Measurements from ENCODE around the gene SNAPC4. TPM values are rescaled to one million over a fixed set of nuclear protein-coding genes. Genes with fewer than 3 reads are reported as not detected.

SNAPC4 gene
- polyA plus RNA-seq, 1 donor from 2014 or later: 6.8 TPM

- H3K4me3 ChIP-seq (ENCODE audit: low read length): no peak overlapping the region
- TF ChIP-seq, protein P1, sequence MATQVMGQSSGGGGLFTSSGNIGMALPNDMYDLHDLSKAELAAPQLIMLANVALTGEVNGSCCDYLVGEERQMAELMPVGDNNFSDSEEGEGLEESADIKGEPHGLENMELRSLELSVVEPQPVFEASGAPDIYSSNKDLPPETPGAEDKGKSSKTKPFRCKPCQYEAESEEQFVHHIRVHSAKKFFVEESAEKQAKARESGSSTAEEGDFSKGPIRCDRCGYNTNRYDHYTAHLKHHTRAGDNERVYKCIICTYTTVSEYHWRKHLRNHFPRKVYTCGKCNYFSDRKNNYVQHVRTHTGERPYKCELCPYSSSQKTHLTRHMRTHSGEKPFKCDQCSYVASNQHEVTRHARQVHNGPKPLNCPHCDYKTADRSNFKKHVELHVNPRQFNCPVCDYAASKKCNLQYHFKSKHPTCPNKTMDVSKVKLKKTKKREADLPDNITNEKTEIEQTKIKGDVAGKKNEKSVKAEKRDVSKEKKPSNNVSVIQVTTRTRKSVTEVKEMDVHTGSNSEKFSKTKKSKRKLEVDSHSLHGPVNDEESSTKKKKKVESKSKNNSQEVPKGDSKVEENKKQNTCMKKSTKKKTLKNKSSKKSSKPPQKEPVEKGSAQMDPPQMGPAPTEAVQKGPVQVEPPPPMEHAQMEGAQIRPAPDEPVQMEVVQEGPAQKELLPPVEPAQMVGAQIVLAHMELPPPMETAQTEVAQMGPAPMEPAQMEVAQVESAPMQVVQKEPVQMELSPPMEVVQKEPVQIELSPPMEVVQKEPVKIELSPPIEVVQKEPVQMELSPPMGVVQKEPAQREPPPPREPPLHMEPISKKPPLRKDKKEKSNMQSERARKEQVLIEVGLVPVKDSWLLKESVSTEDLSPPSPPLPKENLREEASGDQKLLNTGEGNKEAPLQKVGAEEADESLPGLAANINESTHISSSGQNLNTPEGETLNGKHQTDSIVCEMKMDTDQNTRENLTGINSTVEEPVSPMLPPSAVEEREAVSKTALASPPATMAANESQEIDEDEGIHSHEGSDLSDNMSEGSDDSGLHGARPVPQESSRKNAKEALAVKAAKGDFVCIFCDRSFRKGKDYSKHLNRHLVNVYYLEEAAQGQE (IDR thresholded peaks at IDR 0.05; ENCODE audit: borderline replicate concordance): no peak
- TF ChIP-seq MXI1 (conservative IDR thresholded peaks at IDR 0.05; ENCODE audit: poor library complexity, severe bottlenecking) (no peak), SMC3 (conservative IDR thresholded peaks at IDR 0.05; ENCODE audit: poor library complexity) (no peak), EP300 (conservative IDR thresholded peaks at IDR 0.05; ENCODE audit: poor library complexity, severe bottlenecking) (no peak)
These were observed 33.2 kb upstream of the SNAPC4 start for GRCh38 chr9:136433043-136433715.

DNA sequence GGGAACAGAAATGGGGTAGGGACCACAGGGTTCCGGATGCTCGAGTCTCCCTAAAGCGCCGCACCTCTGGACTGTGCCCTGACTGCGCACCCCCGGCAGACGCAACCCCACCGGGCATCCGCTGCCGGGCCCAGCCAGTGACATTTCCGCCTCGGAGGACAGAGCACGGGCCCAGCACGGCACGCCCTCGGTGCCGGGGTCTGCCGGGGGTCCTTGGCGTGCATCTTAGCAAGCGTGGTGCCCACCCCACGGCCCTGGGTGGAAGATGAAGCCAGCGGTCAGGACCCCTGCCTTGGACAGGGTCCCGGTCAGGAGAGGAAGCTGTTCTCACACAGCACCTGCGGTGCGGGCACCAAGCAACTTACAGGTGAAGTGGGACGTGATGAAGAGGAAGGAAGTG lies 32.6 kb upstream of the SNAPC4 start:
- Histone ChIP-seq H2AFZ (ENCODE audit: low read depth, low read length) (no peak overlapping the region), H3K36me3 (ENCODE audit: insufficient read depth, low read length) (no peaks in the 10 kb centered on the region), H3K79me2 (replicated peaks; ENCODE audit: insufficient read depth, low read length) (peaks cover 17% of the 10 kb centered on the region), H3K4me3 (ENCODE audit: low read length) (no peak overlapping the region), H3K4me2 (ENCODE audit: low read length) (no peak overlapping the region), H3K9me2 (ENCODE audit: insufficient read depth, low read length) (no peaks in the 10 kb centered on the region), H3K9me3 (ENCODE audit: low read length) (no peaks in the 10 kb centered on the region), H4K20me1 (ENCODE audit: insufficient read depth) (no peaks in the 10 kb centered on the region), H3K27ac (ENCODE audit: low read length) (no peak overlapping the region), H3F3A (ENCODE audit: insufficient read depth, low read length, poor library complexity, severe bottlenecking) (no peaks in the 10 kb centered on the region), H3K9ac (ENCODE audit: low read length) (no peak overlapping the region), H3K27me3 (ENCODE audit: insufficient read depth, low read depth, low read length) (no peaks in the 10 kb centered on the region)
- no peak for TF ChIP-seq MXI1 (conservative IDR thresholded peaks at IDR 0.05; ENCODE audit: poor library complexity, severe bottlenecking)
- no peak for TF ChIP-seq EP300 (conservative IDR thresholded peaks at IDR 0.05; ENCODE audit: poor library complexity, severe bottlenecking)
- TF ChIP-seq, protein P1 (IDR thresholded peaks at IDR 0.05; ENCODE audit: borderline replicate concordance): no peak
- TF ChIP-seq TAF1 (IDR thresholded peaks at IDR 0.05; ENCODE audit: low read depth): no peak
- no peak for TF ChIP-seq SMC3 (conservative IDR thresholded peaks at IDR 0.05; ENCODE audit: poor library complexity)
- TF ChIP-seq CTCF (IDR thresholded peaks at IDR 0.05; ENCODE audit: poor library complexity, severe bottlenecking): no peak
- no peak for TF ChIP-seq RAD21 (conservative IDR thresholded peaks at IDR 0.05)
- TF ChIP-seq EZH2 (IDR thresholded peaks at IDR 0.05; ENCODE audit: borderline replicate concordance, insufficient read depth, low read length, poor library complexity, severe bottlenecking): no peak

More at GRCh38 chr9:136433043-136433715, 33.2 kb upstream of the SNAPC4 start:
- Histone ChIP-seq H3F3A (ENCODE audit: insufficient read depth, low read length, poor library complexity, severe bottlenecking) (no peaks in the 10 kb centered on the region), H3K79me2 (replicated peaks; ENCODE audit: insufficient read depth, low read length) (peaks cover 23% of the 10 kb centered on the region), H3K27ac (ENCODE audit: low read length) (no peak overlapping the region), H3K9me2 (ENCODE audit: insufficient read depth, low read length) (no peaks in the 10 kb centered on the region), H3K36me3 (ENCODE audit: insufficient read depth, low read length) (no peaks in the 10 kb centered on the region), H3K9ac (ENCODE audit: low read length) (no peak overlapping the region), H2AFZ (ENCODE audit: low read depth, low read length) (no peak overlapping the region), H3K27me3 (ENCODE audit: insufficient read depth, low read depth, low read length) (no peaks in the 10 kb centered on the region), H4K20me1 (ENCODE audit: insufficient read depth) (no peaks in the 10 kb centered on the region), H3K4me2 (ENCODE audit: low read length) (no peak overlapping the region), H3K9me3 (ENCODE audit: low read length) (no peaks in the 10 kb centered on the region)

Measured in neural cell (in vitro differentiated cells).